Kasumi-1 (cell line): Measurements from ENCODE around the gene PCDH15.

Experiments
- DNase-seq, 2 experiments: peaks; one replicate each; lab custom pipeline; 2025; lab: John Stamatoyannopoulos, UW

The PCDH15 gene

DNA sequence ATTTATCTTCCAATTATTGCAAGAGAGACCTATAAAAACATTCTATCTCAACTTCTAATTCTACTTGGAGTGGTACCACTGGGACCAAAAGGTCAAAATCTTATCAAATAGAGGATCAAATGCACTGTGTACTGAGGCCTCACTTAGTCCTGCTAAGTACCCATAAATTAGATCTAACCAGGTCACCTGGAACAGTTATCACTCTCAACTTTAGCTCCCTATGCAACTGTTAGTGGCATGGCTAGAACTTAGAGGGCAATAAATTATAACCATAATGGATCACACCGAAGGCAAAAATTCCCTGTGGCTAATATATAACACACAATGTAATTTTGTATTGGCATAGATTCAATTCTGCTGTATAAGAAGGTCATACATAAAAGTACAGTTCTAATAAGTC is 428.9 kb downstream of the PCDH15 start:
- DNase-seq: no peak

DNA sequence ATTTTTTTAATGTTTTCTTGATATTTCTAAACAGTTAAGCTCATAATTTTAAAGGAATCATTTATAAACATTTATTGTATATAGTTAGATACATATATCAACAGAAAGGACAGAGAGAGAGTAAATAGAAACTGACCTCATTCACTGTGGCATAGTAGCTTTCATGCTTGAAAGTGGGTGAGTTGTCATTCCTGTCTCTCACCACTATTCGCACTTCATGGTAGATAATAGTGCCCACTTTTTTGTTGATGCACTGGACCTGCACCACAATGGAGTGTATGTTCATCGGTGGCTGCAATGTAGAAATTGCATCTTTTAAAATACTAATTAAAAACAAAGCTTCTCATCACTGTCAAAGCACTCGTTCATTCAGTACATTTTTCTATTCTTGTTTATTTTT is 432.0 kb downstream of the PCDH15 start:
- peak; percentile 6 to 14 for DNase-seq

DNA sequence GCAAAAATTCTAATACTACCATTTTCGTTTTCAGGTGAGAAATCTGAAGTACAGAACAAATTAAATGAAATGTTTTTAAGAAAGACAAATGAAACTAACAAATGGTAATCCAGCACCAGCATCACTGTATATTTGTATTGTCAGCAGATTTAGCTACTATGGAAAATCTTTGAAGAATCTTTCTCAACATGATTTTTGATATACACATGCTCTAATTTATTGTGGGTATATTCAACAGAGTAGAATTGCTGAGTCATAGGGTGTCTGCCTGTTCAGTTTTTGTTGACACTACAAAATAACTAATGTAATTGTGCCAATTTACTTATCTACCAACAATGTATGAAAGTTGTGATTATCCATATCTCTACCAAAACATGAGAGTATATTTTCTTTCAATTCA is 437.6 kb downstream of the PCDH15 start:
- no peak for DNase-seq

DNA sequence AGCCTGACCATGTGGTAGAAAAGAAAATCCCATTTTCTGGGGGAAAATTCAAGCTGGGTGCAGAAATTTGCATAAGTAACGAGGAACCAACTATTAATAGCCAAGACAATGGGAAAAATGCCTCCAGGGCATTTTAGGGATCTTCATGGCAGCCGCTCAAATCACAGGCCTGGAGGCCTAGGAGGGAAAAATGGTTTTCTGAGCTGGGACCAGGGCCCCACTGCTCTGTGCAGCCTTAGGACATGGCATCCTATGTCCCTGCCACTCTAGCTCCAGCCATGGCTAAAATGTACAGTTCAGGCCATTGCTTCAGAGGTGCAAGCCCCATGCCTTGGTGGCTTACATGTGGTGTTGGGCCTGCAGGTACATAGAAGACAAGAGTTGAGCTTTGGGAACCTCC is 459.0 kb downstream of the PCDH15 start:
- no peak for DNase-seq

DNA sequence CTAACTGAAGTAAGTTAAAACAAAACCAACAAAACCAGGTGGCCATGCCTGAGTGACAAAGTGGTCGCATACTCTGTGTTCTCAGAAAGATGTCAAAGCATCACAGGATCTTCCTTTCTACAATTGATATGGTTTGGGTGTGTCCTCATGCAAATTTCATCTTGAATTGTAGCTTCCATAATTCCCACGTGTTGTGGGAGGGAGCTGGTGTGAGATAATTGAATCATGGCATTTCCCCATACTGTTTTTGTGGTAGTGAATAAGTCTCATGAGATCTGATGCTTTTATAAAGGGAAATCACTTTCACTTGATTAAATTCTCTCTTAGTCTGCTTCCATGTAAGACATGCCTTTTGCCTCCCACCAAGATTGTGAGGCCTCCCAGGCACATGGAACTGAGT is 465.7 kb downstream of the PCDH15 start:
- no peak for DNase-seq

DNA sequence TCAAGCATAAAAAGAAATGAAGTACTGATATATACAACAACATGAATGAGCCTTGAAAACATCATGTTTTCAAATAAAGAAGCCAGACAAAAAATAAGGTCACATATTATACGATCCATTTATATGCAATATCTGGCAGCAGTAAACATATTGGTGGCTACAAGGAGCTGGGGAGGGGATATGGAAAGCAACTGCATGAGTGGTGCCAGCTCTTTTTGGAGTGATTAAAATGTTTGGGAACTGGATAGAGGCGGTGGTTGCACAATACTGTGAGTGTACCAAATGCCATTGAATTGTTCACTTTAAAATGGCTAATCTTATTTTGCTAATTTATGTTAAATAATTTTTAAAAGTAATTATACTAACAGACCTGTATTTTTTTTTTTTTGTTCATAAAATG is 481.7 kb downstream of the PCDH15 start:
- DNase-seq: no peak

DNA sequence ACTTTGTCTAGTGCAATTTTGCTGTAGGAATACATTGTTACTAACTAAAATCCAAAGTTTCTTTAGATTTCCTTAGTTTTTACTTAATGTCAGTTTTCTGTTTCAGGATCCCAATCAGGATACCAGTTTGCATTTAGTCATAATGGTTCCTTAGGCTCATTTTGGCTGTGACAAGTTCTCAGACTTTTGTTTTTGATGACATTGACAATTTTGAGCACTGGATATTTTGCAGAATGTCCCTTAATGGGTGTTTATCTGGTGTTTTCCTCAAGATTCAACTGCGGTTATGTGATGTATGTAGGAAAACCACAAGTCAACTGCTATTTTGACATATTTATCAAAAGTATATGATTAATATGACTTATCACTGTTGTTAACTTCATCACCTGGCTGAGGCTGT is 482.6 kb downstream of the PCDH15 start:
- no peak for DNase-seq

DNA sequence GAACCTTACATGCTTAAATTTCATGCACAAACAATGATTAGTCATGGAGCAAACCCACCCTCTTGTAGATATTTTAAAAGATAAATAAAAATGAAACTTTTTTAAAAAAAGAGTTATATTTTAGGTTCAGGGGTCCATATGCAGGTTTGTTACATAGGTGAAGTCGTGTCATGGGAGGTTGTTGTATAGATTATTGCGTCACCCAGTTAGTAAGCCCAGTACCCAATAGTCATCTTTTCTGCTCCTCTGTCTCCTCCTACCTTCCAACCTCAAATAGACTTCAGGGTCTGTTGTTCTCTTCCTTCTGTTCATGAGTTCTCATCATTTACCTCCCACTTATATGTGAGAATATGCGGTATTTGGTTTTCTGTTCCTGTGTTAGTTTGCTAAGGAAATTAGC is 486.6 kb downstream of the PCDH15 start:
- no peak for DNase-seq

DNA sequence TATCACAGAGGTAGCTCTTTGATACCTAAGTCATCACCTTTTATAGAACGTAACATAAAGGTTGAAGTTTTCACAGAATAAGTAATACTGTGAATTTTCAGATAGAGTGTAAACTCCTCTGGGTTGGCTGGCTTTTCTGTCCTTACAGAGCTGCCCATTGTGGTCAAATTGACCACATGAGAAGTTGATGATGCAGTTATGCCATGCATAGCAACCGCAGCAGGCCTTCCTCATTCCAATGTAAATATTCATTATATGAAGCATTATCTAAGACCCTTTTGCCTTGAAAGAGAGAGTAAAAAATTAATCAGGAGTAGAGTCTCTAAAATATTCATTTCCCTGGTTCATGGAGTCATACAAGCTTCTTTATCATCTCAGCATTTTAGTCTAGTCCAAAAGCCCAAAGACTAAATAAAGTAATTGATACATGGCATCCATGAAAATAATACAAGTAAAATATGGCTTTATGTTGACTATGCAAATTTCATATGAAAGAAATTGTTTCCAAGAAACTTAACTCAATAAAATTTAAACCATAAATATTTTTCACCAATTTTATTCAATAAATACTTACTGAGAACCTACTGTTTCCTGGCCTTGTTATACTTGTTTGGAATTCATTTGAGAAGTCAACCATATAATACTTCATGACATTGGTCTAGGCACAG is 516.4 kb downstream of the PCDH15 start:
- no peak for DNase-seq

DNA sequence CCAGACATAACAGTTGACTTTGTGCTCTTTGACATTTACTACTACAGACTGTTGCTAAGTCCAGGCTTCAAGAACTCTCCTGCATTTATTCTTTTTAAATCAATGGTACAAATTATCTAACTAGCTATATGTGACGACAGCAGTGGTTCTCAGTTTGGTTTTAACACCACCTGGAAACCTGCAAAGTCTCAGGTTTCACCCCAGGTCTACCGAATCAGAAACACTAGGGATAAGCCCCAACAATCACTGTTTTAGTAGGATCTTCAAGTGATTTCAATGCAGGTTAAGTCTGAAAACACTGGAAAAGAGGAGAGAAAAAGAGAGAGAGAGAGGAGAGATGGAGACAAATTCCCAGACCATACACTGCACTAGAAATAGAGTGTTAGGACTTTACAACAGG is 519.0 kb downstream of the PCDH15 start:
- DNase-seq: no peak

DNA sequence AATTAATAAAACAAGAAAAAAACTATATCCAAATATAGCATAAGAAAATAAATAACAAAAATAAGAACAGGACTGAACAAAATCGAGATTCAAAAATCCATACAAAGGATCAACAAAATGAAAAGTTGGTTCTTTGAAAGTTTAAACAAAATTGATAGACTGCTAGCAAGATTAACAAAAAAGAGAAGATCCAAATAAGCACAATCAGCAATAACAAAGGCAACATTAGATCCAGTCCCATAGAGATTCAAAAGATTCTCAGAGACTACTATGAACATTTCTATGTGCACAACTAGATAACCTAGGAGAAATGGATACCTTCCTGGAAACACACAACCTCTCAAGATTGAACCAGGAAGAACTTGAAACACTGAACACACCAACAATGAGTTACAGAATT is 534.6 kb downstream of the PCDH15 start:
- DNase-seq: no peak

DNA sequence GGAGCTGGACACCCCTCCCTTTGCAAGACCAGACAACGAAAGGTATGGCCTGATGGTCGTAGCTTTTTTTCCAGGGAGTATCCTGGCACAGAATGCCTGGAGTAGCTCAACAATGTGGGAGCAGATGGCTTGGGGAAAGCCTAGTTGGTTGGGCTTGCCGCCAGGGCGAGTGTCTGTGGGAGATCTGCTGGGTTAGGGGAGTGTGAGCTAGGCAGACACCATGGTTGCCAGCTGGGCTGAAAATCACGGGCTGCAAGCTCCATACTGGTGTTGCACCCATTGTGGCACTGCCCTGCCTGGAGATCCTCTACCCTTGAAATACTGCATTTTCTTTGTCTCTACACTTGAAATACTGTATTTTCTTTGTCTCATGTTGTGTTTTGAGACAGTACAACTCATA is 538.3 kb downstream of the PCDH15 start:
- DNase-seq: no peak

DNA sequence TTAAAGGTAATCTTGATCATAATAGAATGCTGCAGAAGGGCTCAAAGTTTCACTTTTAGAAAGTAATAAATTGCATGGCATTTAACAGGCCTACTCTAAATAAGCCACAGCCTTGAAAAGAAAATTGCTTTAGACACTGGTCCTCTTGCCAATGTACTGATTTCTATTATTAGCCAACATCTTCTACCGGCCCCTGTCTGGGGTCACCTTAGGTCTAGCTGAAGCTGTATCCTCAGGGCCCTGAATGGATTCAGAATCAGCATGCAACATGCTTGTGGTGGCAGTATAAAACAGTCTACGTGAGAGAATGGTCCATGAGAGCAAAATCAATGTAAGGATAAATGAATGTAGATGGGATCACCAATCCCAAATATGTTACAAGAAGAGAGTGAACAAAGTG is 541.9 kb downstream of the PCDH15 start:
- no peak for DNase-seq

DNA sequence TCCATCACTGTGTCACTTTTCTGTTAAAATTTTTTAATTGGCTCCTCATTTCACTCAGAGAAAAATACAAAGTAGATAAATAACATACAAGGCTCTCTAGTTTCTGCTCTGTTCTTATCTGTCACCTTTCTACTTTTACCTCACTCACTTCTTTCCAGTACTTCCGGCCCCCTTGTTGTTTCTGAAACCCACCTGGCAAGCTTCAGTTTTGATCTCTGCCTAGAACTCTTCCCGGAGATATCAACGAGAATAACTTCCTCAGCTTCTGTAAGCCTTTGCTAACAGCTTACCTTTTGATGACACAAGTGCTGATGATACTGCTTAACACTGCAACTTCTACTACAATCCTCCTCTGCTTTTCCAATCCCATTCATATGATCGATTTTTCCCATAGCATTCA is 566.2 kb downstream of the PCDH15 start:
- no peak for DNase-seq

DNA sequence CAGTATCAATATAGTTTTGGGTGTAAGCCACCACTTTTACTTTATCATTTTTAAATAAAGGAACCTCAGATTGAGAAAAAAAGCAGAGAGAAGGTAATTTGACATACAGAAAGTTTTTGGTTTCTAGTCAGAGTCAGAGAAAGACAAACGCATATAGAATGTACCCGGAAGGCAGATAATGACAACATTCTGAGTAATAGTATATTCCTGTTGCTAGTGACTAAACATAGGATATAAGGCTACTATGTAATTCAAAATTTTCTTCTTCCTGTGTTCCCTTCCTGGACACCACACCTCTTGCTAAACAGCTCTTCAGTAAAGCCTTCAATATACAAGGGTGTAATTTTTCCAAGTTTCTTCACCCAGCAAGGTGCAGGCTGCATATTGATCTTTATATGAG is 597.6 kb downstream of the PCDH15 start:
- no peak for DNase-seq

DNA sequence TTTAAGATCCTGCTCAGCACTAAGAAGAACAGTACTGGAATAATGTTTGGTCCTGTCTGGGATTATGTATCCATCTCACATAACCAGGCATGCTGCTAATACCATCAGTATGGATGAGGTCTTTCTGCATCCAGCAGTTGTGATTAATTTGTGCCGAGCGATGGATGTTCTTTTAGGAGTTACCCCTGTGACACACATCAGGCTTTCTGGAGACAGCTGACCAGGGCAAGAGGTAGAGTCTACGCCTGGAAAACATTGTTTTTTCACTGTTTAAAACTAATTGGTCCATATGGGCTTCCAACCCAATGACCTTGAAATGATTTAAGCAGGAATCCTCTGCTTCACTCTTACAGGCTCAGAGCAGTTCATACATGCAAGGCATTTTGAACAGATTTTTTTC is 603.0 kb downstream of the PCDH15 start:
- DNase-seq: no peak

DNA sequence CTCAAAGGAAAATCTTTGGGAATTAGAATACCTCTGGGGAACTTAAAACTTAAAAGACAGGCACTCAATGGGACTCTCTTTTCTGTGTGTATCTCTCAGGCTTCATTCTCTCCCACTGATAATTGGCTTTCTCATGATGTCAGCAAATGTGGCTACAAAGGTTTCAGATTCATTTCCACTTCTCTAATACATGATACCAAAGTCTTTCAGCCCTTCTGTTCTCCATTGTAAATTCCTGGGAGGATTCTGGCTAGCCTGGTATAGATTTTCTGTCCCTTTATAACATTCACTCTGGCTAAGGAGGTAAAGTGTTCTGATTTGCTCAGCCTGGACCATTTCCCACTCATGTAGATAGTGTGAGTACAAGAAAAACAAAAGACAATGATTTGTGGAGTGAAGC is 606.2 kb downstream of the PCDH15 start:
- no peak for DNase-seq

DNA sequence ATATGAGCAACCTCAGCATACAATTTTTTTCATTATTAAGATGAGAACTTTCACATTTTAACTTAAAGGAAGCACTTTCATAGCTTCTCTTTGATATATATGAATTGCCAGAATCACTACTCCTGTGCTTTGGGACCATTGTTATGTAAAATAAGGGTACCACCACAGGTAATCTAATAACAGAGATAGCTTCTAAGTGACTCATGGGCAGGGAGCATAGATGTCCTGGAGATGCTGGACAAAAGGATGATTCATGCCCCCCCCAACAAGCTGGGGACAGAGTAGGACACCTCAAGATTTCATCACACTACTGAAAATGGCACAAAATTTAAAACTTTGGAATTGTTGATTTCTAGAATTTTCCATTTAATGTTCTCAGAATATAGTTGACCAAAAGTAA is 641.1 kb downstream of the PCDH15 start:
- DNase-seq: no peak

DNA sequence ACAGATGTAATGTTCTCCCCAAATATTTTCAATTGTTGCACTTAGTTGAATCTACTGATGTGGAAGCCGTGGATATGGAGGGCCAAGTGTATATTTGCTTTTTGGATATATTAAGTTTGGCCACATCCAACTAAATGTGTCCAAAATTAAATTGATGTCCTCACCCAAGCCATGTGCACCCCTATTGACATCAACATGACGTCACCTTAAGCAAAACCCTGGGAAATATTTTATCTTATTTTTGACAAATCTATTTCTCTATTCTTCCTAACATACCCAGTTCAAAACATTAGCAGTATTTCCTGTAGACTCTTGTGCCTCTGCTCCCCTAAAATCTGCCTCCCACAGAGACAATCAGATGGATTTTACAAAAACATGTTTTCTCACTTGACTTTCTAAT is 652.5 kb downstream of the PCDH15 start:
- no peak for DNase-seq

DNA sequence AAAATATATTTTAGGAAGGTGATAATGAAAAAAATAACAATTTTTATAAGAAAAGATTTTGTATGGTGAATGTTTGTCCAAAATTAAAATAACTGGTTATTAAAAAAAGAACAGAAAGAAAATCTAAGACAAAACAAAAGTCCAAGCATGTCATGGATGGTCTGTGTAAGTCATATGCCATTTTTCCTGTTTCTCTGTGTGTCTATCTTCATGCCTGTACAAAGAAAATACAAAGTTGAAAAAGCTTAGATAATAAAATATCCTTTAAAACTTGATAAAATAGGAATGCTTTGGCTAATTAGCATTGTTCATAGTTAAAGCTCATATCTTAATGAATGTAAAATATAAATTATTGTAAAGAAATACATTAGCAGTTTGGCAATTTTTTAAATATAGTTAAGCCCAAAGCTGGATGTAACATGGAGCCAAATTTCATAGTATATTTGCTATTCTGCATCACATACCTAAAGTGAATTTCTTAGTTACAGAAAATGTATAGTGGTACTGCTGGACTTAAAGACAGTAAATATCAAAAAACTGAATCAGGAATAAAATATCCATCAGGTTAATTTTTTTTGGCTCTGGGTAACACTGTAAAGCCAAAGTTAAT is 661.1 kb downstream of the PCDH15 start:
- DNase-seq: peak; percentile 14 to 17

DNA sequence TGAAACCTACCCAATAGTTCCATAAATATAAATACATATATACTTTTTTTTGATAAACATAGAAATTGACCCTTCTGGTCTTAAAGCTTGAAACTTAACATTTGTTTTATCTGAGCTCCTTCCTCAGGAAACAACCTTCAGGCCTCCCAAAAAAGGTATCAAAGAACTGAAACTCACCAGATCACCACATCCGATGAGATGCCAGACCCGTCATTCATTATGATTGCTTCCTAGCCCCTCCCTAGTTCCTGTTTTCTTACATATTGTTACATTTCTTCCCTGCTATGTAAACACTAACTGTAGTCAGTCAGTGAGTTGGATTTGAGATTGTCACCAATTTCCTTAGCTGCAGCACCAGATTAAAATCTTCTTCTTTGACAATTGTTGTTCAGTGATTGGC is 663.6 kb downstream of the PCDH15 start:
- no peak for DNase-seq

DNA sequence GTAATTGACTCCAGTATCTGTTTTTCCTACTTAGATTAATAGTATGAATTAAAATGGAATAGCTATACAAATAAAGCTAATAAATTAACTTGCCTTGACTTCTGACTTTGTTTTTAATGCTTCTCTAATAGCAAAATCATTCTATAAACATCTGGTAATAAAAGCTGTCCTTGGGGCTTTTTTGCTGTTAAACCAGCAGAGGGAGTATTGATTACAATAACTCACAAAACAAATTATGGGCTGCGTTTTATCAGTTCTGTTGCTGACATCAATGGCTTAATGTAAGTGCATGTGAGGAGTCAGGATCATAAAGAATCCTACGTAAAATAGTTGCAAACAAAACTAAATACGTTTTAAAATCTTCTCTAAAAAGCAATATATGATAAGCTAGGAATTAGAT is 667.8 kb downstream of the PCDH15 start:
- peak; percentile 33 to 62 for DNase-seq

DNA sequence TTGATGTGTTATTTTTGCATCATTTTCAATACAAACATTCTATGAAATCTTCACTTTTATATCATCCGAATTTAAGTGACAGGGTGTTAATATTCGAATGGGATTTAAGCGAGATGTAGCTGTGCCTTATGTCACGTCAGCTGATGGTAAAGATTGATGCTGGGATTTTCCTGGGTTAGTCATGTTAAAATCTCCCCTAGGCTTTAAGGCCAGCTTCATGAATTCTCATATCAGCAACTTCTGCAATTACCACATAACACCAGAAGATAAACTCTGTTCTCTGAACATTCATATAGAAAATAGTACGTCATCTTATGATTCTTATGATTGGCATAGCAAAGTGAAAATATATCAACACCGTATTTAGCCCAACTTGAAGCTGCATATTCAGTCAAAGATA is 669.2 kb downstream of the PCDH15 start:
- no peak for DNase-seq

DNA sequence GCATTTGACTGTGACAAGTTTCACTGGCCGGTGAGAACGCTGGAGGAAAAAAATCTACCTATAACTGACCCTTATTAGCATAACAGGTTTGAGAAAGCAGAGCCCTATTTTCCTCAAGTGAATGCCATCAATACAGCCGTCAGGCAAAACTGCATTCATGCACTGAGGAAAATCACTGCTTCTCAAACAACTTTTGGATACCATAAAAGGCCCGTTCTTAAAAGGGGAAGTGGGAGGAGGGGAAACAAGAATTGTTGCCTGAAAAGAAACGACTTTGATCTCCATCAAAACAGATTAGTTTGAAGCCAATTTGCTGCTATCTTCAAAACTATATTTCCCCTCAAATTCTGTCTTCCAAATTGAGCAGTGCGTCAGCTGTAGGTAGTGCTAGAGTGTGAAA is 670.6 kb downstream of the PCDH15 start:
- no peak for DNase-seq
